H9 (cell line): ENCODE results near the gene HECW1. TPM values are rescaled to one million over a fixed set of nuclear protein-coding genes. Genes with fewer than 3 reads are reported as not detected.

Experiments
- DNase-seq: peaks from one replicate; pipeline ENCODE4 v3.0.0-alpha.2; 2017
- H2AFZ ChIP-seq: one replicate; pipeline ENCODE4 v1.6.1; 2013; ENCODE audit warnings: mild to moderate bottlenecking, low read length, control low read depth, moderate library complexity
- H2AK5ac ChIP-seq: 2 replicates; pipeline ENCODE4 v1.6.1; 2013; ENCODE audit warnings: low read length, control low read depth, mixed read lengths; ENCODE audit not compliant: insufficient read length
- H2BK120ac ChIP-seq: one replicate; pipeline ENCODE4 v1.6.1; 2013; ENCODE audit warnings: low read depth, mild to moderate bottlenecking, low read length, control low read depth, inconsistent platforms; ENCODE audit not compliant: poor library complexity, severe bottlenecking
- H2BK12ac ChIP-seq: 2 replicates; pipeline ENCODE4 v1.6.1; 2013; ENCODE audit warnings: low read length, control low read depth, mixed read lengths, low read depth; ENCODE audit not compliant: insufficient read length
- H2BK15ac ChIP-seq: 2 replicates; pipeline ENCODE4 v1.6.1; 2013; ENCODE audit warnings: low read depth, low read length, control low read depth
- H2BK20ac ChIP-seq: one replicate; pipeline ENCODE4 v1.6.1; 2013; ENCODE audit warnings: low read depth, mild to moderate bottlenecking, low read length, control low read depth, inconsistent platforms; ENCODE audit not compliant: poor library complexity, severe bottlenecking
- H2BK5ac ChIP-seq: 2 replicates; pipeline ENCODE4 v1.6.1; 2013; ENCODE audit warnings: low read length, control low read depth, mixed read lengths; ENCODE audit not compliant: insufficient read length
- H3K14ac ChIP-seq: 2 replicates; pipeline ENCODE4 v1.6.1; 2013; ENCODE audit warnings: low read length, control low read depth; ENCODE audit not compliant: insufficient read depth
- H3K18ac ChIP-seq: 2 replicates; pipeline ENCODE4 v1.6.1; 2013; ENCODE audit warnings: low read depth, mild to moderate bottlenecking, mixed read lengths, low read length, control low read depth; ENCODE audit not compliant: insufficient read length
- H3K23ac ChIP-seq: 2 replicates; pipeline ENCODE4 v1.6.1; 2013; ENCODE audit warnings: low read length, control low read depth, mixed read lengths, low read depth; ENCODE audit not compliant: insufficient read length
- H3K23me2 ChIP-seq: 2 replicates; pipeline ENCODE4 v1.6.1; 2013; ENCODE audit warnings: low read depth, mild to moderate bottlenecking, mixed read lengths, low read length, control low read depth; ENCODE audit not compliant: insufficient read length, poor library complexity, severe bottlenecking
- H3K27ac ChIP-seq: 2 replicates; pipeline ENCODE4 v1.5.1; 2013; ENCODE audit warnings: low read length, control low read depth, mixed read lengths, low read depth; ENCODE audit not compliant: insufficient read length
- H3K27me3 ChIP-seq: 2 replicates; pipeline ENCODE4 v1.6.1; 2013; ENCODE audit warnings: low read length, control low read depth, inconsistent platforms; ENCODE audit not compliant: insufficient read depth
- H3K4ac ChIP-seq: 2 replicates; pipeline ENCODE4 v1.6.1; 2013; ENCODE audit warnings: low read depth, mild to moderate bottlenecking, control low read depth, inconsistent platforms, low read length, moderate library complexity
- H3K4me1 ChIP-seq: 2 replicates; pipeline ENCODE4 v1.6.1; 2013; ENCODE audit warnings: low read length, control low read depth, inconsistent platforms; ENCODE audit not compliant: insufficient read depth
- H3K4me2 ChIP-seq: 2 replicates; pipeline ENCODE4 v1.6.1; 2013; ENCODE audit warnings: low read length, control low read depth, mixed read lengths; ENCODE audit not compliant: insufficient read length, insufficient read depth
- H3K56ac ChIP-seq: 2 replicates; pipeline ENCODE4 v1.6.1; 2013; ENCODE audit warnings: low read depth, mild to moderate bottlenecking, mixed read lengths, low read length, control low read depth; ENCODE audit not compliant: insufficient read length
- H3K79me1 ChIP-seq: 2 replicates; pipeline ENCODE4 v1.6.1; 2013; ENCODE audit warnings: low read depth, mild to moderate bottlenecking, moderate library complexity, low read length, control low read depth, inconsistent platforms; ENCODE audit not compliant: insufficient read depth, poor library complexity, severe bottlenecking
- H3K79me2 ChIP-seq: 2 replicates; pipeline ENCODE4 v1.6.1; 2013; ENCODE audit warnings: low read length, control low read depth, inconsistent platforms; ENCODE audit not compliant: insufficient read depth
- H3K9ac ChIP-seq: 2 replicates; pipeline ENCODE4 v1.6.1; 2013; ENCODE audit warnings: low read length, control low read depth, mixed read lengths; ENCODE audit not compliant: insufficient read length; ENCODE audit errors: extremely low read depth
- H3K9me3 ChIP-seq: one replicate; pipeline ENCODE4 v1.6.1; 2013; ENCODE audit warnings: low read depth, low read length, inconsistent platforms; ENCODE audit not compliant: control insufficient read depth
- H3T11ph ChIP-seq: one replicate; pipeline ENCODE4 v1.6.1; 2013; ENCODE audit warnings: mild to moderate bottlenecking, low read length, control low read depth, inconsistent platforms
- H4K20me1 ChIP-seq: one replicate; pipeline ENCODE4 v1.6.1; 2013; ENCODE audit not compliant: control insufficient read depth, insufficient read length, insufficient read depth
- H4K5ac ChIP-seq: 2 replicates; pipeline ENCODE4 v1.6.1; 2013; ENCODE audit warnings: low read depth, mild to moderate bottlenecking, mixed read lengths, low read length, control low read depth; ENCODE audit not compliant: insufficient read length
- H4K8ac ChIP-seq: replicated peaks from 2 replicates; pipeline ENCODE4 v1.6.1; 2013; ENCODE audit warnings: low read length, control low read depth, mixed read lengths, low read depth; ENCODE audit not compliant: insufficient read length
- H4K91ac ChIP-seq: 2 replicates; pipeline ENCODE4 v1.6.1; 2013; ENCODE audit warnings: low read depth, mild to moderate bottlenecking, moderate library complexity, mixed read lengths, low read length, control low read depth; ENCODE audit not compliant: insufficient read length
- H3K27ac Mint-ChIP-seq, 3 experiments: 2 replicates in 2 of 3; 3 replicates in 1 of 3; pipeline ENCODE4 v1.8.0; 2020 to 2021; ENCODE audit warnings: mixed read lengths in 3 of 3, mild to moderate bottlenecking in 1 of 3, moderate library complexity in 1 of 3
- H3K27me3 Mint-ChIP-seq: 2 replicates; pipeline ENCODE4 v1.8.0; 2021; ENCODE audit warnings: low read depth, mild to moderate bottlenecking, moderate library complexity, mixed read lengths
- H3K36me3 Mint-ChIP-seq, 3 experiments: 2 replicates in 2 of 3; 3 replicates in 1 of 3; pipeline ENCODE4 v1.8.0; 2020 to 2021; ENCODE audit warnings: low read depth in 3 of 3, mixed read lengths in 3 of 3; ENCODE audit not compliant: insufficient read depth in 1 of 3
- H3K4me1 Mint-ChIP-seq, 2 experiments: 2 replicates each; pipeline ENCODE4 v1.8.0; 2020; ENCODE audit warnings: mixed read lengths in 2 of 2
- H3K4me3 Mint-ChIP-seq, 2 experiments: 2 replicates in 1 of 2; 3 replicates in 1 of 2; pipeline ENCODE4 v1.8.0; 2020 to 2021; ENCODE audit warnings: mild to moderate bottlenecking in 2 of 2, mixed read lengths in 2 of 2, moderate library complexity in 1 of 2
- H3K9me3 Mint-ChIP-seq, 2 experiments: 2 replicates in 1 of 2; 3 replicates in 1 of 2; pipeline ENCODE4 v1.8.0; 2020; ENCODE audit warnings: mild to moderate bottlenecking in 2 of 2, mixed read lengths in 2 of 2, moderate library complexity in 1 of 2
- CTCF ChIP-seq: fragments of 200-600 bp; sonication (generic); conservative IDR thresholded peaks from 3 replicates; pipeline ENCODE4 v1.8.0; 2021; ENCODE audit warnings: antibody characterized with exemption, mild to moderate bottlenecking
- WGBS: extraction: QIAGEN DNeasy Blood & Tissue Kit; methylation state at CpG from one replicate; pipeline ENCODE4 v1.1.7; 2013; ENCODE audit warnings: missing lambda C conversion rate, low lambda C conversion rate, mixed read lengths; ENCODE audit not compliant: insufficient read length; ENCODE audit errors: extremely low coverage; 5-methylcytosine and 5-hydroxymethylcytosine counted together
- total RNA-seq: library from RNA; stranded (reverse); gene quantifications from 2 replicates; pipeline ENCODE4 v1.2.1, GENCODE V29; 2021

The HECW1 gene
- total RNA-seq, 1 experiment from 2014 or later = 5.0 TPM

DNA sequence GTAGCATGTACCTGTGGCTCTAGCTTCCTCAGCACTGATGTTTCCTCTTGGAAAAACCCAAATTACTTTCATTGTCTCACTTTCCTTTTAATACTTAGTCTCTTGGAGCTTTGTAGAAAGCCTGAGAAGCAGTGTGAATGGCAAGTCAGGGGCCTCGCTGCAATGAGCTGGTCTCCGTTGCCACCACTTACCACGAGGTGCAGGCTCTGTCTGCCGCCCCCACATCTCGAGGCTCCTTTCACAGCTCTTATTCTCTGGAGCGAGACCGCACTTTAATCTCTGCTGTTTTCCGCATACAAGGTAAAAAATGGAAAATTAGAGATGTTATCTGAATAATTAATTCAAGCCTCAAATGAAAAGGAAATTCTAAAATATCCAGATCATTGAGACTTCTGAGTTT, 186.2 kb downstream of the HECW1 start:
- H3K27ac ChIP-seq = no peak overlapping the region
- no peak overlapping the region for H3K56ac ChIP-seq
- no peak overlapping the region for H2AFZ ChIP-seq
- H3K79me1 ChIP-seq = no peaks in the 10 kb centered on the region
- no peak overlapping the region for H2BK120ac ChIP-seq
- H4K20me1 ChIP-seq = no peaks in the 10 kb centered on the region
- no peak overlapping the region for H3K9ac ChIP-seq
- H3K4ac ChIP-seq = no peak overlapping the region
- Mint-ChIP-seq H3K4me3 (no peak overlapping the region), H3K9me3 (no peaks in the 10 kb centered on the region; a peak in 1 of 5 replicates), H3K27me3 (no peaks in the 10 kb centered on the region; the same call in 1 of the 2 replicates), H3K27ac (0 out of 7 replicates have a peak overlapping the region, but pooled peaks of 1 of the 3 experiments have one; percentile 50), H3K36me3 (no peaks in the 10 kb centered on the region), H3K4me1 (peaks cover 47 to 54% of the 10 kb centered on the region in 2 experiments)
- no peak overlapping the region for H3K4me2 ChIP-seq
- no peak overlapping the region for H2BK5ac ChIP-seq
- H4K5ac ChIP-seq = no peak overlapping the region
- DNase-seq = no peak
- no peak overlapping the region for H2AK5ac ChIP-seq
- H4K91ac ChIP-seq = no peak overlapping the region
- H2BK15ac ChIP-seq = no peak overlapping the region
- no peak overlapping the region for H3K14ac ChIP-seq
- H3K9me3 ChIP-seq = no peaks in the 10 kb centered on the region
- no peaks in the 10 kb centered on the region for H3K23me2 ChIP-seq
- H3K27me3 ChIP-seq = no peaks in the 10 kb centered on the region
- no peaks in the 10 kb centered on the region for H3K79me2 ChIP-seq
- no peak overlapping the region for H2BK12ac ChIP-seq
- no peak for TF ChIP-seq CTCF
- no peak overlapping the region for H3K23ac ChIP-seq
- WGBS = no CpG with 5 or more reads among the region's 8 CpGs
- H4K8ac ChIP-seq = no peak overlapping the region
- H3K18ac ChIP-seq = no peak overlapping the region
- no peak overlapping the region for H3T11ph ChIP-seq
- no peak overlapping the region for H2BK20ac ChIP-seq
- H3K4me1 ChIP-seq = peaks cover 26% of the 10 kb centered on the region; the same call in 1 of the 2 replicates
